ENCODE measurements around the gene TGFBR2.

TGFBR2 gene

DNA sequence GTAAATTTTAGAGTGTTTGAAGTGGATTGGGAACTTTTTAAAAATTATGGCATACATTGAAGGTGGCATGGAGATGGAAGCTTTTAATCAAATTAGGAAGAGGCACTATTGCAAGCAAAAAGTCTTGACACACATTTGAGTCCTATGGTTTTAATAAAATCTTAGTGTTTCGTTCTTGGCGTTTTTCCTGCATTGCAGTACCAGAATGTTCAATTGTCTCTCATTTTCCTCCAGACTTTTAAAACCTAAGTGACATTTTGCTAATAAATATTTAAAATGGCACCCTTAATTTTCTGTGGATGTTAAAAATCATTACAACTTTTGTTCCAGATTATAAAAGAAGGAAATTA, 2.2 kb downstream of the TGFBR2 start:
- peaks cover 21% of the 10 kb centered on the region for H3K27me3 Mint-ChIP-seq (ENCODE audit: low read depth, poor library complexity)
- TF ChIP-seq, protein P1, sequence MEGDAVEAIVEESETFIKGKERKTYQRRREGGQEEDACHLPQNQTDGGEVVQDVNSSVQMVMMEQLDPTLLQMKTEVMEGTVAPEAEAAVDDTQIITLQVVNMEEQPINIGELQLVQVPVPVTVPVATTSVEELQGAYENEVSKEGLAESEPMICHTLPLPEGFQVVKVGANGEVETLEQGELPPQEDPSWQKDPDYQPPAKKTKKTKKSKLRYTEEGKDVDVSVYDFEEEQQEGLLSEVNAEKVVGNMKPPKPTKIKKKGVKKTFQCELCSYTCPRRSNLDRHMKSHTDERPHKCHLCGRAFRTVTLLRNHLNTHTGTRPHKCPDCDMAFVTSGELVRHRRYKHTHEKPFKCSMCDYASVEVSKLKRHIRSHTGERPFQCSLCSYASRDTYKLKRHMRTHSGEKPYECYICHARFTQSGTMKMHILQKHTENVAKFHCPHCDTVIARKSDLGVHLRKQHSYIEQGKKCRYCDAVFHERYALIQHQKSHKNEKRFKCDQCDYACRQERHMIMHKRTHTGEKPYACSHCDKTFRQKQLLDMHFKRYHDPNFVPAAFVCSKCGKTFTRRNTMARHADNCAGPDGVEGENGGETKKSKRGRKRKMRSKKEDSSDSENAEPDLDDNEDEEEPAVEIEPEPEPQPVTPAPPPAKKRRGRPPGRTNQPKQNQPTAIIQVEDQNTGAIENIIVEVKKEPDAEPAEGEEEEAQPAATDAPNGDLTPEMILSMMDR (IDR thresholded peaks at IDR 0.05) = no peak
- DNase-seq = no peak
- no peaks in the 10 kb centered on the region for H3K36me3 Mint-ChIP-seq (ENCODE audit: low read depth)
- H3K27ac Mint-ChIP-seq = no peak overlapping the region
- no peaks in the 10 kb centered on the region for H3K9me3 Mint-ChIP-seq
- H3K4me1 Mint-ChIP-seq = peaks cover 12% of the 10 kb centered on the region
- H3K4me3 Mint-ChIP-seq = peak overlapping the region; percentile 97

DNA sequence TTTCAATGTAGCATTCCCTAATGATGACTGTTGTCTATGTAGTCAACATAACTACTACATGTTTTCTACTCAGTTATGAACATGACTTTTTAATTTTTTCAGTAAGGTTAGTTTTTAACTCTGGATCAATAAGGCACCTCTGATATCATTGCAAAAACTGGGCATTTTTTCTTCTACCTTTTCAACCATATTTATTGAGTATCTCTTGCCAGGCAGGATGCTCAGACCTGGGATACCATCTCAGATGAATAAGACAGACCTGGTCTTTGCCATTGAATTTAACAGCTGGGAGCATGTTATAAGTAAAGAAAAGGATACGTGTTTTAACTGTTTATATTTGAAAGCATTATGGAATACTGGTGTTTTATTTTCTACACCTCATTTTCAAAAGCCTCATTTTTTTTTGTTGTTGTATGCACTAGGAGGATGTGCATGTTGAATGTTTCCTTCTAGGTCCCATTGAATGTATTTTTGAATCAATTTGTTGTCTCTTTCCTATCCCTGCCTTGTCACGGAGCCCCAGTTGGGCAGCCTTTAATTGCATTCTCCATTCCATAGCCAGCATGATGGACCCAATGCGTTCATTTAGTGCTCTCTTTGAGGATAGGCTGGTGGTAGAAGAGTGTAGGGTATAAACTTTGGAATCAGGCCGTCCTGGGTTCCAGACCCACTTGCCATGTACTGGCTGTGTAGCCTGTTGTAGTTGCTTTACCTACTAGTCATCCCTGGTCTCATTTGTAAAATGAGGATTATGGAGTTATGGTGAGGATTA, 3.7 kb downstream of the TGFBR2 start:
- no peak overlapping the region for H3K27ac Mint-ChIP-seq
- DNase-seq = no peak
- no peaks in the 10 kb centered on the region for H3K9me3 Mint-ChIP-seq
- TF ChIP-seq, protein P1 (IDR thresholded peaks at IDR 0.05) = no peak
- no peak overlapping the region for H3K4me3 Mint-ChIP-seq
- H3K4me1 Mint-ChIP-seq = peaks cover 8% of the 10 kb centered on the region
- H3K36me3 Mint-ChIP-seq (ENCODE audit: low read depth) = no peaks in the 10 kb centered on the region
- peaks cover 14% of the 10 kb centered on the region for H3K27me3 Mint-ChIP-seq (ENCODE audit: low read depth, poor library complexity)

DNA sequence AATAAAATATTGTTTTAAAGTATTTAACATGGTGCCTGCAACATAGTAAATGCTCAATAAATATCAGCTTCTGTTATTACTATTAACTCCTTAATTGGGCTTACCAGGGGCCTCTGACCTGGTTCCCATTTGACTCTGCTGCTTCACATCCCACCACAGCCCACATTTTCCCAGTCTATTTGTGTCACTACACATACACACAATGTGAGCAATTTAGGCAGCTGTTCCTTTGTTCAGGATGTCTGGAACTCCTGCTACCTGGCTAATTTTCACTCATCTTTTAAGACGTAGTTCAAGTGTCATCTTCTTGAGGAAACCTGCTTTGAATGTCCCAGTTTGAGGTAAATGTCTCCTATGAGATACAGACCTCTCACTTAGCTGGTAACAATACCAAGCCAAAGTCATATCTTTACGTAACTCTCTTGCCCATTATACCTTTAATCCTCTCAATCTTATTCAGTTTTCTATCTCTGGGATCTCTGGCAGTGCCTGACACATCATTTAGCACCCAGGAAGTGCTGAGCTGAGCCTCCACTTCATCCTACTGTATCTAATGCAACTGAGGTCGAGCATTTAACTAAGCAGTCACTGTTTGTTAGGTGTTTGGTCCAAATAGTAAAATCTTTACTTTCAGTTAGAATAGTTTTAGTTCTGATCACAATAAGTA, 4.4 kb downstream of the TGFBR2 start:
- Mint-ChIP-seq H3K4me3 (no peak overlapping the region), H3K4me1 (peaks cover 6% of the 10 kb centered on the region), H3K27ac (no peak overlapping the region), H3K9me3 (no peaks in the 10 kb centered on the region), H3K27me3 (ENCODE audit: low read depth, poor library complexity) (peaks cover 7% of the 10 kb centered on the region), H3K36me3 (ENCODE audit: low read depth) (no peaks in the 10 kb centered on the region)
- TF ChIP-seq, protein P1 (IDR thresholded peaks at IDR 0.05) = no peak
- no peak for DNase-seq

DNA sequence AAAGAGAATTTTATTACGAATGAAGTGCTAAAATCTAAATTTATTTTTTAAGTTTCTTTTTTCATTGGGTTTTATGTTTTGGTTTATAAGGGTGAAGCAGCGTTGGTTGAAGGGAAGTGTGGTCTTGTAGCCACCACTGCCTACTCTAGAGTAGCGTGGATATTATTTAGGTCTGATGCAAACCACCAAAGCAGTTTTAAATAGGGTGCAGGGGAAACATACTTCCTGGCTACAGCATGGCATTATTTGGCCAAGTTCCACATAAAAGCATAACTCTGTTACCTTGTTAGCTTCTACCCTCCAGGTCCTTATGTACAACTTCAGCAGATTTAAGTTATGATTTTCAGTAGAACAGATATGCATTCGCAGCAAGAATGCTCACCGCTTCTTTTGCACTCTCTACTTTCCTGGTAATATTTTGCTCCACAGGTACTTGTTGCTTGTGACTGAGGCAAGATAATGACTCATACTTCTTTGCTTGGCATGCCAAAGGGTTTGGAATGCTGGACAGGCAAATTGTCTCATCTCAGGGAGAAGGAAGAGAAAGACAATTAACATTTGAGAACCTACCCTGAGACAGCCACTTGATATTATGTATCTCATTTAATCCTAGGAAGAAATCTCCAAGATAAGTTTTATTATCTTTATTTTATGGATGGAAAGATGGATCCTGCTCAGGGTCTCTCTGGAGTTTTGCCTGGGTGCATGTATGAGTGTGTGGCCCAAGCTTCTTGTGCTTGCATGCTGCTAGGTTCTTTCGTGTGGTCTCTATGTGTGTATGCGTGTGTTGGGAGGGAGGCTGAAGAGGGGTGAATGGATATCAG, 5.4 kb downstream of the TGFBR2 start:
- TF ChIP-seq, protein P1 (IDR thresholded peaks at IDR 0.05) = no peak
- Mint-ChIP-seq H3K4me1 (no peaks in the 10 kb centered on the region), H3K27me3 (ENCODE audit: low read depth, poor library complexity) (no peaks in the 10 kb centered on the region), H3K27ac (no peak overlapping the region), H3K36me3 (ENCODE audit: low read depth) (no peaks in the 10 kb centered on the region), H3K9me3 (no peaks in the 10 kb centered on the region), H3K4me3 (no peak overlapping the region)
- no peak for DNase-seq

DNA sequence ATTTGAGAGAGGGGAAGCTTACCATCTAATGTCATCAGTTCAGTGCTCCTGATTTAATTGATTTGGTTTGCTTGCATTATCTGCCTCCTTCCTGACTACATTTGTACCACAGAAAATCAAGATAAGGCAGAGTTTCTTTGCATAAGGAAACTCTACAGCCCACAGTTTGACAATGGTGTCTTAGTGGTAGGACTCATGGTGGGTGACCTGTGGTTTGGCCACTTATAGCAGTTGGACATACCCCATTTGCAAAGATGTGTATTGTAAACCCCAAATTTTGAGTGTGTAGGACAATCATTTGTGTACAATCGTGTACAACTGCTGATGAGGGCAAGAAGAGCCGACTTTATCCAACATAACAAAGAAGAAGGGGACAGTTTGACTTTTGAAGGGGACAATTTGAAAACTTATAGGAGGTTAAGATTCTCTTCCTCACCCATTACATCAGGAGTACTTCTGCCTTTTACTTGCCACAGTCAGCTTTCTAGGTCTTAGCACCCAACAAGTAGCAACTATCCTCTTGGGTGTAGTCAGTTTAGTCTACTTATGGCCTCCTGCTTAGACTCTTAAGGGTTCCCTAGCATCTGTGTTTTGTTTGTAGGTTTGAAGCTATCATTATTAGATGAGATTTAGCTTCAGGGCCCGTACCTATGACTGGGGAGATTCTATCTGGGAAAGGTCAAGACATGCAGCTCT, 6.2 kb downstream of the TGFBR2 start:
- TF ChIP-seq, protein P1 (IDR thresholded peaks at IDR 0.05) = no peak
- Mint-ChIP-seq H3K4me1 (no peaks in the 10 kb centered on the region), H3K27me3 (ENCODE audit: low read depth, poor library complexity) (no peaks in the 10 kb centered on the region), H3K36me3 (ENCODE audit: low read depth) (peaks cover under 1% of the 10 kb centered on the region), H3K4me3 (no peak overlapping the region), H3K9me3 (no peaks in the 10 kb centered on the region), H3K27ac (no peak overlapping the region)
- no peak for DNase-seq

All from nephron progenitor cell (in vitro differentiated cells).